ENCODE data around the gene PTPRM. TPM values are rescaled to one million over a fixed set of nuclear protein-coding genes. Genes with fewer than 3 reads are reported as not detected.

Gene PTPRM
- polyA plus RNA-seq, 2 of the 4 experiments (the other 2 are of a cell fraction): 44.5 to 199 TPM

DNA sequence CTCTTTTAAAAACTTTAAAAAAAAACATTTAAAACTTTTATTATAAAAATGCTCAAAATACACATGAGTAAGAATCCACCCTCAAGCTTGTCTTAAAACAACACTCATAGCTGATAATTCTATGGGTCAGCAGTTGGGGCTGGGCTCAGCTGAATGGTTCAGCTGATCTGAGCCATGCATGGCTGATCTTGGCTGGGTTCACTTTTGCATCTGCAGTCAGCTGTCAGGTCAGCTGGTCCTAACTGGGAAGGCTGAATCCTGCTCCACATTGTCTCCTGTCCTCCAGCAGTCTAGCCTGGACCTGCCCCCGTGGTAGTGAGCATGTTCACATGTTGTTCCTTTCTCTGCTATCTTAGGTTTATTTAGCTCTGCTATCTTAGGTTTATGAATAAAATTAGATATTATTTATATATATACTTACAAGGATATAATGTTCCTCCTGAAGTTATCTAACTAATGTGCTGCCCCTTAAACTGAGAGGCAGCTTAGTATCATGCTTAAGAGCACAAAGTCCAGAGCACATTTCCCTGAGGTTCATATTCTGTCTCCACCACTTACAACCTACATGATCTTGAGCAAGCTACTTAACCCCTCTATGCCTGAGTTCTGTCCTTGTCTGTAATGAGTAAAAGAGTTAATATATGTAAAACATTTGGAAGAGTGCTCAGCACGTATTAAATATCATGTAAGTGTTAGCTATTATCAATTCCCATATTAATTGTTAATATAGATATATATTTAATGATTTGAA is 309.4 kb downstream of the PTPRM start:
- Histone ChIP-seq H3K9me3 (0 out of 3 replicates have a peak, but pooled peaks cover 9% of the 10 kb centered on the region), H3K4me3 (no peak overlapping the region), H3K27ac (peak overlapping the region; percentile 86 to 100), H3K4me2 (peak overlapping the region; percentile 82), H3K4me1 (peaks cover 80% of the 10 kb centered on the region)
- ChIA-PET POLR2A (no interaction called here), CTCF (interaction anchor here (0.7 to 1.3 kb wide), 2 partner anchors 71 to 87 kb away, joined by 3 read pairs; no protein-coding TSS in a partner anchor)
- DNase-seq (ENCODE audit: low read depth in 1 of 2, low spot score in 1 of 2) (no peak), ATAC-seq (no peak), FAIRE-seq (no peak)
- 87% methylated on average over 2 of the region's 2 CpGs for WGBS (ENCODE audit: missing lambda C conversion rate)
- TF ChIP-seq MAFK (IDR thresholded peaks at IDR 0.05; ENCODE audit: partially characterized antibody) (no peak), SREBF2 (IDR thresholded peaks at IDR 0.05) (no peak), NR3C1 (IDR thresholded peaks at IDR 0.05) (no peak), HOXB5 (CRISPR knock-in tag; IDR thresholded peaks at IDR 0.05) (no peak), RCOR1 (IDR thresholded peaks at IDR 0.05; ENCODE audit: low read depth, low read length) (no peak)
- TF ChIP-seq, protein P1, sequence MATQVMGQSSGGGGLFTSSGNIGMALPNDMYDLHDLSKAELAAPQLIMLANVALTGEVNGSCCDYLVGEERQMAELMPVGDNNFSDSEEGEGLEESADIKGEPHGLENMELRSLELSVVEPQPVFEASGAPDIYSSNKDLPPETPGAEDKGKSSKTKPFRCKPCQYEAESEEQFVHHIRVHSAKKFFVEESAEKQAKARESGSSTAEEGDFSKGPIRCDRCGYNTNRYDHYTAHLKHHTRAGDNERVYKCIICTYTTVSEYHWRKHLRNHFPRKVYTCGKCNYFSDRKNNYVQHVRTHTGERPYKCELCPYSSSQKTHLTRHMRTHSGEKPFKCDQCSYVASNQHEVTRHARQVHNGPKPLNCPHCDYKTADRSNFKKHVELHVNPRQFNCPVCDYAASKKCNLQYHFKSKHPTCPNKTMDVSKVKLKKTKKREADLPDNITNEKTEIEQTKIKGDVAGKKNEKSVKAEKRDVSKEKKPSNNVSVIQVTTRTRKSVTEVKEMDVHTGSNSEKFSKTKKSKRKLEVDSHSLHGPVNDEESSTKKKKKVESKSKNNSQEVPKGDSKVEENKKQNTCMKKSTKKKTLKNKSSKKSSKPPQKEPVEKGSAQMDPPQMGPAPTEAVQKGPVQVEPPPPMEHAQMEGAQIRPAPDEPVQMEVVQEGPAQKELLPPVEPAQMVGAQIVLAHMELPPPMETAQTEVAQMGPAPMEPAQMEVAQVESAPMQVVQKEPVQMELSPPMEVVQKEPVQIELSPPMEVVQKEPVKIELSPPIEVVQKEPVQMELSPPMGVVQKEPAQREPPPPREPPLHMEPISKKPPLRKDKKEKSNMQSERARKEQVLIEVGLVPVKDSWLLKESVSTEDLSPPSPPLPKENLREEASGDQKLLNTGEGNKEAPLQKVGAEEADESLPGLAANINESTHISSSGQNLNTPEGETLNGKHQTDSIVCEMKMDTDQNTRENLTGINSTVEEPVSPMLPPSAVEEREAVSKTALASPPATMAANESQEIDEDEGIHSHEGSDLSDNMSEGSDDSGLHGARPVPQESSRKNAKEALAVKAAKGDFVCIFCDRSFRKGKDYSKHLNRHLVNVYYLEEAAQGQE (IDR thresholded peaks at IDR 0.05): no peak
- TF ChIP-seq, protein P2, sequence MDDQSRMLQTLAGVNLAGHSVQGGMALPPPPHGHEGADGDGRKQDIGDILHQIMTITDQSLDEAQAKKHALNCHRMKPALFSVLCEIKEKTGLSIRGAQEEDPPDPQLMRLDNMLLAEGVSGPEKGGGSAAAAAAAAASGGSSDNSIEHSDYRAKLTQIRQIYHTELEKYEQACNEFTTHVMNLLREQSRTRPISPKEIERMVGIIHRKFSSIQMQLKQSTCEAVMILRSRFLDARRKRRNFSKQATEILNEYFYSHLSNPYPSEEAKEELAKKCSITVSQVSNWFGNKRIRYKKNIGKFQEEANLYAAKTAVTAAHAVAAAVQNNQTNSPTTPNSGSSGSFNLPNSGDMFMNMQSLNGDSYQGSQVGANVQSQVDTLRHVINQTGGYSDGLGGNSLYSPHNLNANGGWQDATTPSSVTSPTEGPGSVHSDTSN (IDR thresholded peaks at IDR 0.05): no peak
- TF ChIP-seq, protein P3, sequence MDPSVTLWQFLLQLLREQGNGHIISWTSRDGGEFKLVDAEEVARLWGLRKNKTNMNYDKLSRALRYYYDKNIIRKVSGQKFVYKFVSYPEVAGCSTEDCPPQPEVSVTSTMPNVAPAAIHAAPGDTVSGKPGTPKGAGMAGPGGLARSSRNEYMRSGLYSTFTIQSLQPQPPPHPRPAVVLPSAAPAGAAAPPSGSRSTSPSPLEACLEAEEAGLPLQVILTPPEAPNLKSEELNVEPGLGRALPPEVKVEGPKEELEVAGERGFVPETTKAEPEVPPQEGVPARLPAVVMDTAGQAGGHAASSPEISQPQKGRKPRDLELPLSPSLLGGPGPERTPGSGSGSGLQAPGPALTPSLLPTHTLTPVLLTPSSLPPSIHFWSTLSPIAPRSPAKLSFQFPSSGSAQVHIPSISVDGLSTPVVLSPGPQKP (IDR thresholded peaks at IDR 0.05; ENCODE audit: low read depth, low read length): no peak

DNA sequence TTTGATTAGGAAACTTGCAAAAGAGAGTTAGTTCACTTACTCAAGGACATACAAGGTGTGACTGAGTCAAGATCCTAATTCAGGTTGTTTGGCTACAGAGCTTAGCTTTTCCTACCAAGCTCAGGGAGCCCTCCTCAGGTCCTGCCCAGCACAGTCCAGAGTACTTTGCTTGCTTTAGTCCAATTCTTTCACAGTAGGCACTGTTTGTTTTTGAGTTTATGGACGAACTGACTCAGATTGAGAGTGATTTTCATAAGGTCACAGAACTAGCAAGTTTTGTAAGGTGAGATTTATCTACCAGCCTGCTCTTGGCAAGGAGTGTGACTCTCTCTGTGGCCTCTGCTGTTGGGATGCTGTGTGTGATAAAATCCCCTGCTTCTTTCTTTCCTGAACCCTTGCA is 310.5 kb downstream of the PTPRM start:
- Histone ChIP-seq H3K4me1 (peaks cover 79% of the 10 kb centered on the region), H3K4me2 (peak overlapping the region; percentile 82), H3K27ac (peak overlapping the region; percentile 89 to 100), H3K9me3 (0 out of 3 replicates have a peak, but pooled peaks cover 9% of the 10 kb centered on the region), H3K4me3 (no peak overlapping the region)
- peak; percentile 92 to 96 for ATAC-seq
- DNase-seq (ENCODE audit: low read depth in 1 of 2, low spot score in 1 of 2): peak; percentile 24 to 89
- WGBS (ENCODE audit: missing lambda C conversion rate): 0% methylated on average over 1 of the region's 1 CpG
- POLR2A ChIA-PET: interaction anchor here (1.0 to 2.3 kb wide), 3 partner anchors 25 to 87 kb away, joined by 4 to 18 read pairs (median 5); no protein-coding TSS in a partner anchor
- CTCF ChIA-PET: interaction anchor here (0.7 to 1.4 kb wide), 7 partner anchors 25 to 189 kb away, joined by 3 to 4 read pairs (median 3); no protein-coding TSS in a partner anchor
- FAIRE-seq: peak; percentile 86
- peak in 1 of 2 experiments; percentile 53; a peak in 1 of 4 replicates for TF ChIP-seq CEBPB (IDR thresholded peaks at IDR 0.05)
- peak; percentile 56 for TF ChIP-seq SMC3 (IDR thresholded peaks at IDR 0.05)
- TF ChIP-seq RARB (CRISPR knock-in tag; IDR thresholded peaks at IDR 0.05): no peak
- peak; percentile 23 to 71; a peak in 3 of 5 replicates for TF ChIP-seq EP300 (IDR thresholded peaks at IDR 0.05)
- TF ChIP-seq, protein P2 (IDR thresholded peaks at IDR 0.05): no peak
- TF ChIP-seq, protein P4, sequence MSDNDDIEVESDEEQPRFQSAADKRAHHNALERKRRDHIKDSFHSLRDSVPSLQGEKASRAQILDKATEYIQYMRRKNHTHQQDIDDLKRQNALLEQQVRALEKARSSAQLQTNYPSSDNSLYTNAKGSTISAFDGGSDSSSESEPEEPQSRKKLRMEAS (IDR thresholded peaks at IDR 0.05): 0 out of 2 replicates have a peak, but pooled peaks have one; percentile 15
- TF ChIP-seq KDM1A (IDR thresholded peaks at IDR 0.05; ENCODE audit: low read depth): no peak
- TF ChIP-seq GATA3 (IDR thresholded peaks at IDR 0.05; ENCODE audit: borderline replicate concordance): peak; percentile 85
- TF ChIP-seq RAD21 (conservative IDR thresholded peaks at IDR 0.05 in 1 of 2, IDR thresholded peaks at IDR 0.05 in 1 of 2): peak; percentile 60 to 69
- TF ChIP-seq, protein P5, sequence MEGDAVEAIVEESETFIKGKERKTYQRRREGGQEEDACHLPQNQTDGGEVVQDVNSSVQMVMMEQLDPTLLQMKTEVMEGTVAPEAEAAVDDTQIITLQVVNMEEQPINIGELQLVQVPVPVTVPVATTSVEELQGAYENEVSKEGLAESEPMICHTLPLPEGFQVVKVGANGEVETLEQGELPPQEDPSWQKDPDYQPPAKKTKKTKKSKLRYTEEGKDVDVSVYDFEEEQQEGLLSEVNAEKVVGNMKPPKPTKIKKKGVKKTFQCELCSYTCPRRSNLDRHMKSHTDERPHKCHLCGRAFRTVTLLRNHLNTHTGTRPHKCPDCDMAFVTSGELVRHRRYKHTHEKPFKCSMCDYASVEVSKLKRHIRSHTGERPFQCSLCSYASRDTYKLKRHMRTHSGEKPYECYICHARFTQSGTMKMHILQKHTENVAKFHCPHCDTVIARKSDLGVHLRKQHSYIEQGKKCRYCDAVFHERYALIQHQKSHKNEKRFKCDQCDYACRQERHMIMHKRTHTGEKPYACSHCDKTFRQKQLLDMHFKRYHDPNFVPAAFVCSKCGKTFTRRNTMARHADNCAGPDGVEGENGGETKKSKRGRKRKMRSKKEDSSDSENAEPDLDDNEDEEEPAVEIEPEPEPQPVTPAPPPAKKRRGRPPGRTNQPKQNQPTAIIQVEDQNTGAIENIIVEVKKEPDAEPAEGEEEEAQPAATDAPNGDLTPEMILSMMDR (IDR thresholded peaks at IDR 0.05): peak; percentile 34; the same call in 2 of the 3 replicates
- TF ChIP-seq BHLHE40 (IDR thresholded peaks at IDR 0.05; ENCODE audit: low read depth, low read length): no peak
- TF ChIP-seq ZC3H11A (IDR thresholded peaks at IDR 0.05): no peak
- TF ChIP-seq JUNB (IDR thresholded peaks at IDR 0.05): peak; percentile 39; the same call in 1 of the 2 replicates
- peak; percentile 19 for TF ChIP-seq MAFK (IDR thresholded peaks at IDR 0.05; ENCODE audit: partially characterized antibody)
- TF ChIP-seq JUN (IDR thresholded peaks at IDR 0.05): peak; percentile 51 to 55; a peak in 1 of 5 replicates
- TF ChIP-seq FOSL2 (IDR thresholded peaks at IDR 0.05): peak; percentile 61
- TF ChIP-seq FOSL2 (CRISPR knock-in tag; IDR thresholded peaks at IDR 0.05): peak; percentile 64; the same call in 1 of the 2 replicates
- no peak for TF ChIP-seq RCOR1 (IDR thresholded peaks at IDR 0.05; ENCODE audit: low read depth, low read length)
- TF ChIP-seq, protein P6, sequence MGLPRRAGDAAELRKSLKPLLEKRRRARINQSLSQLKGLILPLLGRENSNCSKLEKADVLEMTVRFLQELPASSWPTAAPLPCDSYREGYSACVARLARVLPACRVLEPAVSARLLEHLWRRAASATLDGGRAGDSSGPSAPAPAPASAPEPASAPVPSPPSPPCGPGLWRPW (IDR thresholded peaks at IDR 0.05): no peak
- TF ChIP-seq HDAC2 (IDR thresholded peaks at IDR 0.05): no peak
- TF ChIP-seq POLR2A (IDR thresholded peaks at IDR 0.05; ENCODE audit: low read length): no peak
- no peak for TF ChIP-seq PHF8 (IDR thresholded peaks at IDR 0.05; ENCODE audit: borderline replicate concordance, low read depth)
